K562 (cell line): ENCODE results near the gene TAPBPL. TPM values are rescaled to one million over a fixed set of nuclear protein-coding genes. Genes with fewer than 3 reads are reported as not detected.

Experiments
- ATAC-seq: fragments of 200-7000 bp; cut with Tn5 transposase; 3 replicates; pipeline ENCODE4 v1.9.1; 2020; ENCODE audit warnings: moderate library complexity
- BruUV-seq: library from RNA; stranded (reverse); fragments of 400-500 nt; replicated peaks from 2 replicates; lab custom pipeline; 2021; lab: Mats Ljungman, UMichigan
- CTCF ChIA-PET: fragments of 300-600 bp; formaldehyde crosslinking; extraction: SDS; loops from one replicate; lab custom pipeline; 2021; ENCODE audit warnings: low intra/inter-chr PET ratio; lab: Yijun Ruan, JAX
- POLR2A ChIA-PET: fragments of 300-600, 350-650 bp; sonication (Branson Sonifier 250); formaldehyde crosslinking; extraction: SDS; loops from one replicate; lab custom pipeline; 2021; ENCODE audit warnings: antibody characterized with exemption, inconsistent platforms; lab: Yijun Ruan, JAX
- DNase-seq, 4 experiments: peaks; one replicate each; pipeline versions ENCODE4 v3.0.0 to v3.0.0-alpha.2; 2011 to 2018; ENCODE audit warnings: low spot score in 3 of 4, mixed read lengths in 3 of 4; ENCODE audit errors: extremely low read depth in 1 of 4
- FAIRE-seq: peaks from 2 replicates; lab custom pipeline; 2011; peaks lifted over from hg19 to GRCh38; lab: Jason Lieb, UNC
- H2AFZ ChIP-seq: 2 replicates; pipeline ENCODE4 v1.6.0; 2011; ENCODE audit warnings: low read depth, low read length, control low read depth, inconsistent platforms
- H3K27ac ChIP-seq: fragments of 200-600 bp; 3 replicates; pipeline ENCODE4 v1.8.0; 2011; ENCODE audit warnings: low read depth, mild to moderate bottlenecking, control low read depth, inconsistent platforms, low read length, moderate library complexity, mixed read lengths; ENCODE audit errors: extremely low read depth
- H3K27me3 ChIP-seq, 2 experiments: fragments of 300-600 bp in 1 of 2; 2 replicates in 1 of 2; 3 replicates in 1 of 2; pipeline versions ENCODE4 v1.6.0 to v1.8.0; 2011; ENCODE audit warnings: inconsistent platforms in 2 of 2, low read length in 2 of 2, mild to moderate bottlenecking in 1 of 2, mixed read lengths in 1 of 2, moderate library complexity in 1 of 2; ENCODE audit not compliant: control insufficient read depth in 2 of 2, insufficient read depth in 2 of 2
- H3K36me3 ChIP-seq: fragments of 300-600 bp; 3 replicates; pipeline ENCODE4 v1.8.0; 2011; ENCODE audit warnings: mild to moderate bottlenecking, low read length, inconsistent platforms; ENCODE audit not compliant: control insufficient read depth, insufficient read depth
- H3K4me1 ChIP-seq, 2 experiments: fragments of 200-600 bp in 1 of 2; replicated peaks in 1 of 2; 2 replicates in 1 of 2; 3 replicates in 1 of 2; pipeline versions ENCODE4 v1.5.1 to v1.8.0; 2011; ENCODE audit warnings: inconsistent platforms in 2 of 2, low read length in 2 of 2, mild to moderate bottlenecking in 1 of 2, mixed read lengths in 1 of 2, moderate library complexity in 1 of 2; ENCODE audit not compliant: control insufficient read depth in 2 of 2, insufficient read depth in 2 of 2
- H3K4me2 ChIP-seq: 2 replicates; pipeline ENCODE4 v1.6.1; 2011; ENCODE audit warnings: low read length, control low read depth, inconsistent platforms, mixed read lengths; ENCODE audit not compliant: insufficient read depth
- H3K4me3 ChIP-seq: fragments of 200-600 bp; sonication (generic), shearing (Covaris generic); 2 replicates; pipeline ENCODE4 v1.5.1; 2016; ENCODE audit warnings: control low read depth, inconsistent platforms
- H3K79me2 ChIP-seq: fragments of 200-600 bp; 3 replicates; pipeline ENCODE4 v1.8.0; 2011; ENCODE audit warnings: low read length, inconsistent platforms; ENCODE audit not compliant: control insufficient read depth, insufficient read depth
- H3K9ac ChIP-seq, 2 experiments: 2 replicates each; pipeline versions ENCODE4 v1.6.0 to v1.6.1; 2011; ENCODE audit warnings: low read depth in 2 of 2, low read length in 2 of 2, control low read depth in 1 of 2, inconsistent platforms in 1 of 2, mild to moderate bottlenecking in 1 of 2, mixed read lengths in 1 of 2; ENCODE audit not compliant: insufficient read depth in 1 of 2
- H3K9me1 ChIP-seq: one replicate; pipeline ENCODE4 v1.6.0; 2011; ENCODE audit warnings: inconsistent platforms, mild to moderate bottlenecking, low read length, moderate library complexity; ENCODE audit not compliant: control insufficient read depth, insufficient read depth
- H3K9me3 ChIP-seq: replicated peaks from 2 replicates; pipeline ENCODE4 v1.5.1; 2011; ENCODE audit warnings: low read depth, low read length, inconsistent platforms; ENCODE audit not compliant: control insufficient read depth, insufficient read depth
- H4K20me1 ChIP-seq: replicated peaks from 2 replicates; pipeline ENCODE4 v1.6.1; 2011; ENCODE audit warnings: low read length, inconsistent platforms, mixed read lengths; ENCODE audit not compliant: control insufficient read depth, insufficient read depth
- ARID2 ChIP-seq: fragments of 450-650 bp; IDR thresholded peaks from 2 replicates; pipeline ENCODE4 v1.6.1; 2017; ENCODE audit warnings: antibody characterized with exemption, mild to moderate bottlenecking
- GABPB2 ChIP-seq: fragments of 250-450 bp; sonication (Bioruptor Pico); conservative IDR thresholded peaks from 2 replicates; pipeline ENCODE4 v1.5.1; 2021; ENCODE audit warnings: mild to moderate bottlenecking
- GTF2A2 ChIP-seq: IDR thresholded peaks from 2 replicates; pipeline ENCODE4 v1.6.1; 2016; ENCODE audit warnings: mild to moderate bottlenecking, missing genetic modification characterization, missing compliant biosample characterization
- KHSRP ChIP-seq: fragments of 450-650 bp; IDR thresholded peaks from 2 replicates; pipeline ENCODE4 v1.6.1; 2017
- TCF15 ChIP-seq: fragments of 250-450 bp; sonication (Bioruptor Pico); IDR thresholded peaks from 2 replicates; pipeline ENCODE4 v1.8.0; 2022; ENCODE audit warnings: moderate library complexity, mild to moderate bottlenecking, inconsistent platforms
- TEAD1 ChIP-seq, 2 experiments: fragments of 450-650 bp in 1 of 2; sonication (generic) in 1 of 2; formaldehyde crosslinking; IDR thresholded peaks; 2 replicates each; pipeline versions ENCODE4 v1.4.0 to v1.8.0; 2020 to 2022; ENCODE audit warnings: mild to moderate bottlenecking in 2 of 2, missing genetic modification reagents in 1 of 2
- ZFP36 ChIP-seq: fragments of 150-350 bp; IDR thresholded peaks from 2 replicates; pipeline ENCODE4 v1.6.1; 2018; ENCODE audit warnings: low read length, low read depth; ENCODE audit not compliant: partially characterized antibody
- ZNF444 ChIP-seq: fragments of 250-450 bp; sonication (Bioruptor Pico); IDR thresholded peaks from 2 replicates; pipeline ENCODE4 v1.4.0; 2020; ENCODE audit warnings: mild to moderate bottlenecking, moderate library complexity
- WGBS: fragments of 100-300 bp; shearing (Covaris generic); methylation state at CpG from one replicate; pipeline ENCODE4 v1.1.6; 2016; ENCODE audit warnings: low coverage, mixed read lengths; ENCODE audit not compliant: insufficient coverage; ENCODE audit errors: missing lambda C conversion rate; 5-methylcytosine and 5-hydroxymethylcytosine counted together
- in situ Hi-C: fragments of 300-500 bp; cut with MboI; formaldehyde crosslinking; loops from 4 replicates; pipeline ENCODE4 v1.15.0; 2018; ENCODE audit warnings: inconsistent platforms, mixed read lengths
- intact Hi-C: fragments of 100-400 bp; cut with micrococcal nuclease; formaldehyde crosslinking; loops from 2 replicates; pipeline ENCODE4 v1.14.2; 2022
- polyA plus RNA-seq, 8 experiments: library from polyadenylated mRNA; depleted of rRNA in 4 of 8; stranded (reverse) in 5 of 8; unstranded in 3 of 8; fragments of >200 nt; fragmentation: Nextera tagmentation in 2 of 8; fragmentation: Illumina TruSeq in 1 of 8; extraction: Ambion mirVana in 2 of 8; extraction: Trizol in 1 of 8; gene quantifications; 2 replicates each; pipeline versions ENCODE4 v1.2.1 to v1.2.3, GENCODE V29; 2011 to 2014; ENCODE audit warnings: inconsistent platforms in 1 of 8, missing spikeins in 1 of 8
- total RNA-seq, 7 experiments: library from RNA; depleted of rRNA in 6 of 7; stranded (reverse); fragments of >200 nt in 6 of 7; fragmentation: Illumina TruSeq in 2 of 7; extraction: Trizol in 2 of 7; gene quantifications; 2 replicates each; pipeline versions ENCODE4 v1.2.1 to v1.2.3, GENCODE V29; 2011 to 2021; ENCODE audit warnings: low replicate concordance in 1 of 7

Gene TAPBPL
- total and polyA plus RNA-seq, 9 of the 15 experiments (the other 6 are each of a cell fraction or from before 2014, with no cell fraction given) = 0.29 to 1.6 (median 0.45) TPM

GRCh38 chr12:6462234-6462995, 10.6 kb downstream of the TAPBPL start:
- no peak overlapping the region for H3K27ac ChIP-seq
- FAIRE-seq = no peak
- CTCF ChIA-PET = no interaction called here
- no peaks in the 10 kb centered on the region for H3K27me3 ChIP-seq
- peaks cover 14% of the 10 kb centered on the region; the same call in 2 of the 3 replicates for H3K36me3 ChIP-seq
- BruUV-seq = no TSS peak
- in situ Hi-C loops = loop anchor here (5.0 to 25.0 kb wide), 2 partner anchors 40 to 400 kb away; no protein-coding TSS in a partner anchor
- POLR2A ChIA-PET = interaction anchor here (0.9 to 2.4 kb wide), 4 partner anchors 8 to 38 kb away, joined by 3 to 12 read pairs (median 3); partner anchors contain the start of gene VAMP1
- H3K9me1 ChIP-seq = no peaks in the 10 kb centered on the region
- H4K20me1 ChIP-seq = no peaks in the 10 kb centered on the region
- no peak for TF ChIP-seq ZFP36
- TF ChIP-seq, all 486 proteins: peak for 0
- Histone ChIP-seq H3K4me1 (no peaks in the 10 kb centered on the region; a peak in 1 of 5 replicates), H3K79me2 (no peaks in the 10 kb centered on the region), H3K4me3 (no peak overlapping the region), H3K9me3 (no peaks in the 10 kb centered on the region), H2AFZ (no peak overlapping the region), H3K4me2 (no peak overlapping the region), H3K9ac (no peak overlapping the region; a peak in 1 of 4 replicates)
- 65% methylated on average over 9 of the region's 14 CpGs for WGBS
- intact Hi-C loops = no loop called here
- no peak for ATAC-seq
- DNase-seq = no peak

GRCh38 chr12:6463216-6463615, 11.4 kb downstream of the TAPBPL start:
- H3K4me3 ChIP-seq = no peak overlapping the region
- no peak for TF ChIP-seq ARID2
- TF ChIP-seq TCF15 (CRISPR knock-in tag) = no peak
- no peak for TF ChIP-seq KHSRP
- TF ChIP-seq ZNF444 (CRISPR knock-in tag) = no peak
- TF ChIP-seq GABPB2 (CRISPR knock-in tag) = no peak
- no peak for TF ChIP-seq TEAD1 (CRISPR knock-in tag; IDR thresholded peaks at IDR 0.05)
- TF ChIP-seq GTF2A2 = no peak
- TF ChIP-seq, all 486 proteins: peak for 0
- no peaks in the 10 kb centered on the region for H4K20me1 ChIP-seq
- in situ Hi-C loops = loop anchor here (5.0 to 25.0 kb wide), 2 partner anchors 41 to 401 kb away; no protein-coding TSS in a partner anchor
- WGBS = 66% methylated on average over 6 of the region's 7 CpGs
- ATAC-seq = no peak
- no peaks in the 10 kb centered on the region for H3K27me3 ChIP-seq
- POLR2A ChIA-PET = interaction anchor here (1.0 to 1.7 kb wide), 2 partner anchors 12 to 23 kb away, joined by 3 read pairs; no protein-coding TSS in a partner anchor
- no peaks in the 10 kb centered on the region for H3K9me1 ChIP-seq
- CTCF ChIA-PET = no interaction called here
- BruUV-seq = no TSS peak
- H3K27ac ChIP-seq = no peak overlapping the region
- H3K9ac ChIP-seq = no peak overlapping the region
- no peak for FAIRE-seq
- no peak for DNase-seq
- intact Hi-C loops = no loop called here
- H3K4me1 ChIP-seq = no peaks in the 10 kb centered on the region; a peak in 1 of 5 replicates
- no peak overlapping the region for H2AFZ ChIP-seq
- no peaks in the 10 kb centered on the region for H3K79me2 ChIP-seq
- H3K36me3 ChIP-seq = peaks cover 14% of the 10 kb centered on the region; the same call in 2 of the 3 replicates
- H3K9me3 ChIP-seq = no peaks in the 10 kb centered on the region
- H3K4me2 ChIP-seq = no peak overlapping the region
